ENCODE measurements around the gene HIVEP3. TPM values are rescaled to one million over a fixed set of nuclear protein-coding genes. Genes with fewer than 3 reads are reported as not detected.

The HIVEP3 gene
- total RNA-seq, 1 donor from 2014 or later: 0.85 TPM

DNA sequence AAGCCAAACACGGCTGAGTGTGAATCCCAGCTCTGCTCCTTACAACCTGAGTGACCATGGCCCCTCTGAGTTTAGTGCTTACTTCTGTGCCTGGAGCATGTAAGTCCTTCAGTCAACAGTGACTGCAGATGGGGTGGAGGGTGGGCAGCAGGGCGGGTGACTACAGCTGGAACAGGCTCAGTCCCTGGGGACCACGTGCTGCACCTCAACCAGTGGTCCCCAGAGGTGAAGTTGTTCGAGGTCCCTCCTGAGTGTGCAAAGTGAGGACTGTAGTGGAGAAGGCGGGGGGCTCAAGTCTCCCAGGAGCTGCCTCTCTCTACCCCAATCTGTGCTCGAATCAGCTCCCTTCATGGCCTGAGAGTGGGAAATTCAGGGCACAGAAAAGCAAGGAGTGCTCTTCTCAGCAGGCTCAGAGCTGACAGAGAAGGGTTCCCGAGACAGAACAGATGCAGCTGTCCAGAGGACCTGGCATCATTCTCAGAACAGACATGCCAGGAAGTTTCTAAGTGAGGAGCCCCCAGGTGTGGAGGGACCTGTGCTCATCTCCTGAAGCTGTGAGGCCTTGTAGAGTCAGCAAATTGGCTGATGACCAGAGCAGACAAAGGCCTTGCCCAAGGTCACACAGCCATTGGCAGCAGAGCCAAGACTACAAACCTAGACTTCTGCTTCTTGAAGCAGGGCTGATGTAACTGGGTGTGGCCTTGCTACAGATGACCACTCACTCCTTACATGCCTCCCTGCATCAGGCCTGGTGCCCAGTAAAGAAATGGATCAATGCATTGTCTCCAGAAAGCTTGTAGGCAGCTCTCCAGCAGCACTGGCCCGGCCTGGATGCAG is 372.5 kb downstream of the HIVEP3 start:
- DNase-seq: no peak

DNA sequence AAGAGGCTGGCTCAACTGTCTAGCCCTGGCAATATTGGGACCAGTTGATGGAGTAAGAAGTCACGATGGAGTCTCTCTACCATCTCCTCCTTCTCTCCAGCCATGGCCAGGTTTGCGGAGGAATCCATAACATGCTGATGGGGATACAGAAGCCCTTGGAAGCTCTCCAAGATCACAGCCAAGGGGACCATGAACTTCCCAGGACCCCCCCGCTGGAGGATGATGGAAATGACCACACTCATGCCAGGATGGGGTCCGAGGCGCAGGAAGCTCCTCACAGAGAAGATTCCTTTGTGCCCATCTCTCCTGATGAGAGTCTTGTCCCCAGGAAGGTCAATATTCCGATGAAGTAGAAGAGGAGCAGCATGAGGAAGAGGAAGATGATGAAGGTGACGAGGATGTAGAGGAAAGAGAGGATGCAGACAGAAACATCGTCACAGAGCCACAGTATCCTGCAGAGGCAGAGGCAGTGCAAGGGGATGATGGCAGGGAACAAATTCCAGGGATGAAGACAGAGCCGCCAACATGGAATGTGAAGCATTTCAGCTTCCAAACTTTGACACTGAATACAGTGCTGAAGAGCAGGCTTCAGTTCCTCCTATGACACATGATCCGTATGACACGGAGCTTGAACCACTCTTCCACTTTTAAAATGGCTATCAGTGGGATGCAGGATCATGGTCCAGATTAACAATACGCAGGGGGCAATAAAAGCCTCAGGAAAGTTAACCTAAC is 376.4 kb downstream of the HIVEP3 start:
- no peak for DNase-seq

DNA sequence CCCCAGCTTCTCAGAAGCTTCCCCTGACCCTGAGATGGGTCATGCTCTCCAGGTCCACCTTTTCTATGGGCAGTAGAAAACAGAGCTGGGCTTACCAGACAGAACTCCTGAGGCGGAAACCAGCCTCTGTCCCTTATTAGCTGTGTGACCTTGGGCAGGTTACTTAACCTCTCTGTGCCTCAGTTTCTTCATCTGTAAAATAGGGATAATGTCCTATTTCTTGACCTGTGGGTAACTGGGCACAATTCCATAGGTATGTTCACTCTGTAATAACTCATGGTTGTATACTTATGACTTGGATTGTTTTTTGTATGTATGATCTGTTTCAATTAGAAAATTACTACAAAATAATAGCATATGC is 377.1 kb downstream of the HIVEP3 start:
- no peak for DNase-seq

GRCh38 chr1:41540886-41541591 is 377.7 kb downstream of the HIVEP3 start:
- DNase-seq: peak; percentile 12

GRCh38 chr1:41539999-41540398 is 378.7 kb downstream of the HIVEP3 start:
- no peak for DNase-seq

DNA sequence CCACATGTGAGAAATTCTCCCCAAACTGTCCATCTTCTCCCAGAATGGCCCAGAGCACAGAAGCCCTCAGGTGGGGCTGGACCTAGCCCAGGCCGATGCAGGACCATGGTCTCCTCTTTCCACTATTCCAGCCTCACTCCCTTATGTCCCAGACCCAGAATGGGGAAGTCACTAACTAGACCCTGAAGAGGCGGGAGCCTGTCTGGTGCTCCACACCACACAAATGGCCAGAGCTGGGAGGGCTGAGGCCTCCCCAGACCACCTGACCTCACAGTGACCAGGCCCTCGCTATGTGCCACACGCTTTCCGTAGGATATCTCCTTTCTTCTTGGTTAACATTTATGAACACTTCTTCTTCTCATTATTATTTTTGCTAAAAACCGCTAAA is 379.3 kb downstream of the HIVEP3 start:
- no peak for DNase-seq

- DNase-seq: no peak
Observed at GRCh38 chr1:41538741-41539417, 379.8 kb downstream of the HIVEP3 start.

- DNase-seq: peak; percentile 64
Observed at GRCh38 chr1:41537788-41538351, 380.9 kb downstream of the HIVEP3 start.

DNA sequence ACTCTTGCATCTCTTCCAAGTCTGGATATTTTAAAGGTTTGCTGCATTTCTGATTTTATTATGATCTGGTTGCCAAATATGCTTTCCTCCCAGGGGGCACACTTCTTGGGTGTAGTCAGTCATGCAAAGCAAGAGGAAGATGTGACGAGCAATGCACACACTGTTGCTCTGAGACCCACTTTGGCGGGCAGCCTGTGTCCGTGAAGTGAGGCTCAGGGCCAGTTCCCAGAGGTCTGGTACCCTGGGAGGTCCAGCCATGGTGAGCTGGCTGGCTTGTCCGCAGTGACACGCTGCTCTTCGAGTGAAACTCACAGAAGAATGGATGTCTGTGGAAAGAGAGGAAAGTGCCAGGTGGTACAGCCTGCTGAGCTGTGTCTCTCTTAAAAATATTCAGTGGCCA is 381.5 kb downstream of the HIVEP3 start:
- DNase-seq: no peak

DNA sequence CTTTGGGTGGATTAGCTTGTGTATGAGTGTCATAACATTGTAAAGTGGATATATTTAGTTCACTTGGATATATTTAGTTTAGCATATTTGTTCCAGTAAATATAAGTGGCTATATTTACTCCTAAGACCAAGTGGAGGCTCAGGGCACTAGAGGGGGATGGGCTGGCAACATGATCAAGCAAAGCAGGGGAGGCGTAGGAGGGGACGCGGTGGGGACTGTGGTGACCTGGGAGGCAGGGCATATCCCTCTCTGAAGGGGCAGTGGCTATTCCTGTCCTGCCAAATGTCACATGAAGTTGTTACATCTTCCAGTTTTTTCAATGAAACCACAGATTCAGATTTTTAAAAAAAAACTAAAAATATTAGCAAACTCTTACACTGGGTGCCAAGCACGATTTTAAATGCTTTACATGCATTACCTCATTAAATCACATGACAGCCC is 382.3 kb downstream of the HIVEP3 start:
- no peak for DNase-seq

DNA sequence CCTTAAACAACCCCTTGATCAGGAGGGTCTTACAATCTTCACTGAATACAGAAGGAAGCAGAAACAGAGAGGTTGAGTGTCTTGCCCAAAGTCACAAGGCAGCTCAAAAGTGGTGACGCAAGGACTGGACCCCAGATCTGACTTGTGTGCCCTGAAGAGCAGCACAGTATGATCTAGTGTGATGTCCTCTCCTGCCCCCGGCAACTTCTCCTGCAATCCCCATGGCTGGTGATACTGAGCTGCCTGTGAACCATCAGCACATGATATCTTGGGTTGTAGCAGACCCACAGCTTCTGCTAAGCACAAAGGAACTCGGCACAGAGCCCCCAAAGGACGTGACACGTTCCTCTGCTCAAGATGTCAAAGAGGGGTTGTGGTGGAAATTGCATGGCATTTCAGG is 383.0 kb downstream of the HIVEP3 start:
- no peak for DNase-seq

GRCh38 chr1:41535276-41535675 is 383.4 kb downstream of the HIVEP3 start:
- DNase-seq: no peak

- no peak for DNase-seq
Observed at GRCh38 chr1:41534181-41535076, 384.3 kb downstream of the HIVEP3 start.

DNA sequence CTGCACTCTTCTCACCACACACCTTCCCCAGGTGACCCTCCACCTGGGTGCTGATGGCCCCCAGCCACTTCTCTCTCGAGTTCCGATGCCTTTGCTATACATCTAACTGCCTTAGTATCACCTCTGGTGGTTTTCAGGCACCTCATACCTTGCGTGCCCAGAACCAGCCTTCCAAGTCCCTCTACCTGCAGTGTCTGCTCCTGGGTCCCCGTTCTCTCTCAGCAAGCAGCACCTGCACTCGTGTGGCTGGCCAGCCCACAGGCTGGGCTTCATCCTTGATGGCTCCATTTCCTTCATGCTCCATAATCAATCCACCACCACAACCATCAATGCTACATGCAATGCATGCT is 385.0 kb downstream of the HIVEP3 start:
- DNase-seq: no peak

GRCh38 chr1:41533016-41533730 is 385.5 kb downstream of the HIVEP3 start:
- DNase-seq: no peak

DNA sequence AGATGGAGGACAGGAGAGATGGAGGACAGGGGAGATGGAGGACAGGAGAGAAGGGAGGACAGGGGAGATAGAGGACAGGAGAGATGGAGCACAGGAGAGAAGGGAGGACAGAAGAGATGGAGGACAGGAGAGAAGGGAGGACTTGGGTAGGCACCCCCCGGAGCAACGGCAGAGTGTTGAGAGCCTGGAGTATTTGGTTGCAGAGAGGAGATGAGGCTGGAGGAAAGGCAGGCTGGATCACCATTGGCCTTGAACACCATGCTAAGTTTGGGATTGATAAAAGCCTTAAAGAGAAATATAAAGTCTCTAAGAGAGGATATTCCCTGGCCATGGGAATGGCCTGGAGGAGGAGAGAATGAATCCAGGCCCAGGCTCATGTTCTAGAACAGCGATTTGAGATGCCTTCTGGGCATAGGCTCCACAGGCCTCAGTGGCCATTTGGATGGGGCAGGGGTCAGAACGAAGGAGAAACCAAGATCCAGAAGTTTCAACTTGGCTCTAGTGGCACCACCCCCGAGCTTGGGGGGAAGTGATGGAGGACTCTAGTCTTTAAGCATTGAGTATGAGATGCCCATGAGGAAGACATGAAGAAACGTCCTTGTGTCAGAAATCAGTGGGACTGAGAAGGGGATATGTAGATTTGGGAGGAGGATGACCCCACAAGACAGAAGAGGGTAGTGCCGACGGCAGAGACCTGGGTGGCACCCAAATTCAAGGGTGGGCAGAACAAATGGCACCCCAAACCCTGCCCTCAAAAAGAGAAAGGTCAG is 386.3 kb downstream of the HIVEP3 start:
- no peak for DNase-seq

DNA sequence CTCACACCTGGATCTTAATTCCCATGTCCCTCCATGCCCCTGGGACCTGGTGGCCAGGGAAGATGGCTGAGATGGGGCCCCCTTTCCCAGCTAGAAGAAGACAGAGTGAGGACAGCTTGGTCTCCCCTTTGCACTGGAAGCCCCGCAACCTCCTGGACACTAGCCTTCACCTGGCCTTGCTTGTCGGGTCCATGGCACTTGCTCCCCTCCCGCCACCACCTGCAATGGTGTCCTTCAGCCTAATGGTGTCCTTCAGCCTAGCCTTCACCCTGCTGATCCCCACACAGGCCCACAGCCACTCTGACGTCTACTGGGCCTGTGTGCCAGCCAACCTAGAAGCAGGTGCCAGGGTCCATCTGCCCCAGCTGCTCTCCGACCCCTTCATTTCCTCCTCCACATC is 388.3 kb downstream of the HIVEP3 start:
- DNase-seq: no peak

- DNase-seq: no peak
Observed at GRCh38 chr1:41529621-41530395, 388.9 kb downstream of the HIVEP3 start.

Measured in dermis blood vessel endothelial cell (primary cell).